Measurements from ENCODE around the gene KCNJ11.

- TF ChIP-seq ZNF274 (IDR thresholded peaks at IDR 0.05; ENCODE audit: low read depth, low read length) = no peak
- no peak for TF ChIP-seq YY1 (IDR thresholded peaks at IDR 0.05; ENCODE audit: insufficient read depth, insufficient read length)
- TF ChIP-seq SUZ12 (IDR thresholded peaks at IDR 0.05; ENCODE audit: extremely low read depth, insufficient read depth, insufficient read length) = no peak
Observed at GRCh38 chr11:17416492-17416891, 28.0 kb upstream of the KCNJ11 start.
